CD4-positive, alpha-beta memory T cell (primary cell): ENCODE measurements around the gene XAGE3. TPM values are rescaled to one million over a fixed set of nuclear protein-coding genes. Genes with fewer than 3 reads are reported as not detected.
"Not testable (repeated sequence)": the region's sequence is repeated elsewhere in the genome, so short reads cannot be mapped to it uniquely, and the experiment has no call there.

Source experiments
- CTCF ChIA-PET: fragments of 350-600 bp; sonication (Branson Sonifier 250); formaldehyde crosslinking; loops from one replicate; lab custom pipeline; 2021; ENCODE audit warnings: inconsistent platforms; ENCODE audit not compliant: partially characterized antibody; lab: Charles Lee
- POLR2A ChIA-PET: fragments of 350-600 bp; sonication (Branson Sonifier 250); formaldehyde crosslinking; loops from one replicate; lab custom pipeline; 2021; ENCODE audit not compliant: partially characterized antibody; lab: Charles Lee
- DNase-seq, 5 donors: peaks; one replicate each; pipeline versions ENCODE4 v3.0.0 to v3.0.0-alpha.2; 2020 to 2022; ENCODE audit warnings: mixed read lengths in 1 of 5
- H3K27ac ChIP-seq: one replicate; pipeline ENCODE4 v1.7.0; 2013; ENCODE audit warnings: low read depth, low read length
- H3K27me3 ChIP-seq: 2 replicates; pipeline ENCODE4 v1.7.0; 2013; ENCODE audit warnings: mild to moderate bottlenecking, low read length, moderate library complexity; ENCODE audit not compliant: insufficient read depth
- H3K36me3 ChIP-seq: 2 replicates; pipeline ENCODE4 v1.7.0; 2013; ENCODE audit warnings: mild to moderate bottlenecking, low read length, moderate library complexity; ENCODE audit not compliant: insufficient read depth
- H3K4me1 ChIP-seq: 2 replicates; pipeline ENCODE4 v1.7.0; 2013; ENCODE audit warnings: mild to moderate bottlenecking, low read length, moderate library complexity; ENCODE audit not compliant: insufficient read depth
- H3K4me3 ChIP-seq, 2 donors: one replicate each; pipeline ENCODE4 v1.7.0; 2013; ENCODE audit warnings: low read length in 2 of 2, mild to moderate bottlenecking in 1 of 2
- H3K9me3 ChIP-seq, 2 donors: one replicate each; pipeline ENCODE4 v1.7.0; 2013; ENCODE audit warnings: low read length in 2 of 2, control low read depth in 1 of 2; ENCODE audit not compliant: control insufficient read depth in 1 of 2
- H3K27ac Mint-ChIP-seq, 7 donors: one replicate each; pipeline ENCODE4 v1.8.0; 2020 to 2021; ENCODE audit warnings: mixed read lengths in 7 of 7, mild to moderate bottlenecking in 6 of 7, inconsistent platforms in 3 of 7, moderate library complexity in 3 of 7
- H3K27me3 Mint-ChIP-seq, 2 donors: one replicate each; pipeline ENCODE4 v1.8.0; 2020 to 2021; ENCODE audit warnings: mixed read lengths in 2 of 2
- H3K36me3 Mint-ChIP-seq, 2 donors: one replicate each; pipeline ENCODE4 v1.8.0; 2020 to 2021; ENCODE audit warnings: mixed read lengths in 2 of 2, inconsistent platforms in 1 of 2, mild to moderate bottlenecking in 1 of 2
- H3K4me1 Mint-ChIP-seq, 4 donors: one replicate each; pipeline ENCODE4 v1.8.0; 2020 to 2021; ENCODE audit warnings: mixed read lengths in 4 of 4, mild to moderate bottlenecking in 1 of 4
- H3K4me3 Mint-ChIP-seq, 8 donors: one replicate each; pipeline ENCODE4 v1.8.0; 2020 to 2021; ENCODE audit warnings: mixed read lengths in 8 of 8, mild to moderate bottlenecking in 7 of 8, moderate library complexity in 6 of 8, inconsistent platforms in 3 of 8
- H3K9me3 Mint-ChIP-seq, 8 donors: one replicate each; pipeline ENCODE4 v1.8.0; 2020 to 2021; ENCODE audit warnings: mixed read lengths in 8 of 8, mild to moderate bottlenecking in 5 of 8, inconsistent platforms in 3 of 8, moderate library complexity in 1 of 8
- intact Hi-C: fragments of 100-400 bp; cut with micrococcal nuclease; formaldehyde crosslinking; loops from one replicate; pipeline ENCODE4 v1.15.1; 2023
- polyA plus RNA-seq, 2 donors: library from polyadenylated mRNA; unstranded; fragments of 300-500 nt; fragmentation: Illumina TruSeq; gene quantifications; one replicate each; pipeline ENCODE4 v1.2.3, GENCODE V29; 2021
- total RNA-seq, 2 experiments: library from RNA; stranded (reverse); gene quantifications; one replicate each; pipeline ENCODE4 v1.2.3, GENCODE V29; 2021

The XAGE3 gene
- total RNA-seq (not detected), polyA plus RNA-seq (not detected)

DNA sequence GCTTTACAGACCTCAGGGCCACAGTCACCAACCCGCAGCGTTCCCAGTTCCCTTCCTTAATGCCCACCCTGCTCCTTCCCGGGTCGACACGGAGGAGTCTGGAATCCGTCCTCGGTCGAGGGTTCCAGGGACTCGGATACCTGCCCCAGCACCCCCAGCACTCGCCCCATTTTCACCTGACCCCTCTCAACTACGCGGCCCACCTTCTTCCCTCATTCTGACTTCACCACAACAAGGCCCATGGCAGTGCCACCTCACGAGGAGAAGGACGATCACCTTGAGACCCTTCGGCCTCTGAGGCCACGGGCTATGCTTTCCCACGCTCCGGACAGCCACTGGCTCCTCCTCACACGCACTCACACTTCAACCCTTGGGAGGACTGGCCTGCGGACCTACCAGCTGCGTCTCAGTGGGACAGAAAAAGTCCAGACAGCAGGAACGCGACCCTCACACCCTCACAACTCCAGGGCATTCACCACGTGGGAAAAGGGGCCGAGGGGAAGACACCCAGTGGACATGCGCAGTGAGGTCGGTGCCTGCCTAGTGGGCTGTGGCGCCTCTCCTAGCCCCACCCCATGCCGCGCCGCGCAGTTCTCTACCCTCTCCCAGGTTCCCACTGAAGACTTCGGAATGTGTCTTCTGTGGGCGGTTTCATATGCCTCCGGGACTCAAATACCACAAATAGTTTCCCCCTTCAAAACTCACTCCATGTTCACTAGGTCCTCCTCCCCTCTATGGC lies at the start of gene XAGE3:
TSS of gene XAGE3 (minus strand) at position 474 of the 739 bp plus-strand sequence. CDS start 950 bp downstream, outside the sequence.
- Histone ChIP-seq H3K27me3 (no peaks in the 10 kb centered on the region), H3K36me3 (no peaks in the 10 kb centered on the region), H3K27ac (no peak within 1 kb of the TSS), H3K9me3 (no peaks in the 10 kb centered on the region), H3K4me1 (no peaks in the 10 kb centered on the region), H3K4me3 (no peak within 1 kb of the TSS)
- DNase-seq: no peak
- Mint-ChIP-seq H3K9me3 (no peaks in the 10 kb centered on the region), H3K4me1 (no peaks in the 10 kb centered on the region), H3K36me3 (no peaks in the 10 kb centered on the region), H3K27me3 (peaks cover 0 to 3% of the 10 kb centered on the region in 2 donors), H3K27ac (no peak within 1 kb of the TSS), H3K4me3 (no peak within 1 kb of the TSS)
- CTCF ChIA-PET: no interaction called here
- intact Hi-C loops: no loop called here
- POLR2A ChIA-PET: no interaction called here

DNA sequence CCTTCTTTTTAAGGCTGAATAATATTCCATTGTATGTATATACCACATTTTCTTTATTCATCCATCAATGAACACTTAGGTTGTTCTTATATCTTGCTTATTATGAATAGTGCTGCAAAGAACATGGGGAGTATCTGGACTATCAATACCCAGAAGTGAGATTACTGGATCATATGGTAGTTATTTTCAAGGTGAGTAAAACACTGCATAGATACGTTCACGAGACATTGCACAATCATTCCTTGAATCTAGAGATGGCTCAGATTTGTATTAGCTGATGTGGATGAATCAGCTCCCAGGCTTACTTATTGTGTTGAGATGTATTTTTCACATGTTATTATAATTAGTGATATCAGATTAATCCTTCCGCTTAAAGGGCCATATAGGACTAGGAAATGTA lies 46.8 kb upstream of the XAGE3 start:
- H3K27ac ChIP-seq, H3K4me3 ChIP-seq, H3K36me3 Mint-ChIP-seq, H3K4me1 Mint-ChIP-seq, H3K27ac Mint-ChIP-seq, H3K27me3 Mint-ChIP-seq, CTCF ChIA-PET, H3K27me3 ChIP-seq, H3K4me1 ChIP-seq, H3K36me3 ChIP-seq, H3K9me3 ChIP-seq, intact Hi-C loops, H3K9me3 Mint-ChIP-seq, H3K4me3 Mint-ChIP-seq, DNase-seq, POLR2A ChIA-PET: not testable (repeated sequence)

GRCh38 chrX:52913681-52914080 lies 45.8 kb upstream of the XAGE3 start:
- H3K27ac Mint-ChIP-seq, H3K4me1 ChIP-seq, H3K9me3 ChIP-seq, CTCF ChIA-PET, H3K36me3 Mint-ChIP-seq, H3K36me3 ChIP-seq, H3K9me3 Mint-ChIP-seq, H3K27me3 Mint-ChIP-seq, DNase-seq, POLR2A ChIA-PET, H3K4me3 ChIP-seq, H3K27me3 ChIP-seq, H3K27ac ChIP-seq, H3K4me3 Mint-ChIP-seq, intact Hi-C loops, H3K4me1 Mint-ChIP-seq: not testable (repeated sequence)

DNA sequence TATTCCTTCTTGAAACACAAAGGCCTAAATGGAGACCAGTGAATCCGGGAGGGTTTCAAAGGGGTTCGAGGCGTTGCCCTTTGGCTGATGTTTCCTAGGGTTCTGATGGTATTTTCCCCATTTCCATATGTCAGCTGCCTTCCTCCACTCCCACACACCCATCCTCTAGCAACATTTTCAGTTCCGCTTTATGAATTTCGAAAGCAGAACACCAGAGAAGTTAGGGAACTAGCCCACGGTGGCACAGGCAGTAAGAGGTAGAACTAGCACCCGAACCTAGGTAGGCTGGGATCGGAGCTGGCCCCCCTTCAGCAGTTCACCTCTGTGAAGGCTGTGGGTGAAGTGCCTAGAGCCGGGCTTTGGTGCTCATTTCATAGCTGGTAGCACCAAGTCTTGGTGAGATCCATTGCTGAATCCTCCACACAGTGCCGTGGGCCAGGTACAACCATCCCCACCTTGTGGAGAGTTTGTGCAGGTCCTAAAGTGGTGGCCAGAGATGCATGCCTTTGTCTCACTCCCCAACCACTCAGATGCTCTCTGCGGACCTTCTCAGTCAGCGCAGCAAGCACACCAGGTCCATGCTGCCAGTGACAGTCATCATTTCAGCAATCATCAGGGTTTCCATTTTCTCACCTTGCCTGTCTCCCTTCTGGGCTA lies 41.6 kb upstream of the XAGE3 start:
- POLR2A ChIA-PET, H3K9me3 ChIP-seq, CTCF ChIA-PET, H3K4me3 Mint-ChIP-seq, H3K27me3 Mint-ChIP-seq, H3K27me3 ChIP-seq, H3K9me3 Mint-ChIP-seq, DNase-seq, intact Hi-C loops, H3K36me3 Mint-ChIP-seq, H3K4me1 Mint-ChIP-seq, H3K4me3 ChIP-seq, H3K36me3 ChIP-seq, H3K27ac Mint-ChIP-seq, H3K27ac ChIP-seq, H3K4me1 ChIP-seq: not testable (repeated sequence)

- intact Hi-C loops, H3K4me3 Mint-ChIP-seq, H3K4me1 Mint-ChIP-seq, H3K4me3 ChIP-seq, H3K9me3 Mint-ChIP-seq, H3K36me3 ChIP-seq, CTCF ChIA-PET, H3K27ac ChIP-seq, H3K27ac Mint-ChIP-seq, H3K4me1 ChIP-seq, H3K27me3 Mint-ChIP-seq, DNase-seq, H3K9me3 ChIP-seq, POLR2A ChIA-PET, H3K36me3 Mint-ChIP-seq, H3K27me3 ChIP-seq: not testable (repeated sequence)
Measured at GRCh38 chrX:52907900-52908299, 40.0 kb upstream of the XAGE3 start.

- H3K9me3 Mint-ChIP-seq, intact Hi-C loops, H3K36me3 ChIP-seq, H3K4me1 ChIP-seq, H3K27ac ChIP-seq, DNase-seq, POLR2A ChIA-PET, H3K27me3 ChIP-seq, H3K4me3 ChIP-seq, H3K27me3 Mint-ChIP-seq, H3K9me3 ChIP-seq, H3K27ac Mint-ChIP-seq, H3K4me1 Mint-ChIP-seq, H3K36me3 Mint-ChIP-seq, CTCF ChIA-PET, H3K4me3 Mint-ChIP-seq: not testable (repeated sequence)
Measured at GRCh38 chrX:52907137-52907536, 39.3 kb upstream of the XAGE3 start.

DNA sequence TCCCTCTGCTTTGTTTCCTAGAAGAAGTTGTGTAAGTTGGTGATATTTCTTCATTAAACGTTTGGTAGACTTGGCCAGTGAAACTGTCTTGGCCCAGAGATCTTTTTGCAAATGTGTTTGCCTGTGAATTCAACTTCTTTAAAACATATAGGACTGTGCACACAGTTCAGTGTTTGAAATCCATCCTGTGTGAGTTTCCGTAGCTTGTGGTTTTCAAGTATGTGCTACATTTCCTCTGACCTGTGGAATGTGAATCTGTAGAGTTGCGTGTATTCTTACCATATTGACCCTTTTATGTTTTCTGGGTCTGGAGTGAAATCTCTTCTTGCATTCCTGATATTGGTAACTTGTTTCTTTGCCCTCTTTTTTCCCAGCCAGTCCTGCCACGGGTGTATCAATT lies 38.2 kb upstream of the XAGE3 start:
- H3K36me3 Mint-ChIP-seq, DNase-seq, POLR2A ChIA-PET, H3K4me1 Mint-ChIP-seq, intact Hi-C loops, H3K27me3 ChIP-seq, H3K4me3 ChIP-seq, H3K27ac Mint-ChIP-seq, H3K9me3 Mint-ChIP-seq, CTCF ChIA-PET, H3K36me3 ChIP-seq, H3K27ac ChIP-seq, H3K4me1 ChIP-seq, H3K4me3 Mint-ChIP-seq, H3K9me3 ChIP-seq, H3K27me3 Mint-ChIP-seq: not testable (repeated sequence)
